ENCODE results near the gene PHOX2A. TPM values are rescaled to one million over a fixed set of nuclear protein-coding genes. Genes with fewer than 3 reads are reported as not detected.
A peak's percentile ranks its signal among the peaks of the same experiment; 100 is the strongest.

The PHOX2A gene
- total RNA-seq, 3 donors from 2014 or later (not counting 1 experiment from before 2014, with no cell fraction given): not detected

DNA sequence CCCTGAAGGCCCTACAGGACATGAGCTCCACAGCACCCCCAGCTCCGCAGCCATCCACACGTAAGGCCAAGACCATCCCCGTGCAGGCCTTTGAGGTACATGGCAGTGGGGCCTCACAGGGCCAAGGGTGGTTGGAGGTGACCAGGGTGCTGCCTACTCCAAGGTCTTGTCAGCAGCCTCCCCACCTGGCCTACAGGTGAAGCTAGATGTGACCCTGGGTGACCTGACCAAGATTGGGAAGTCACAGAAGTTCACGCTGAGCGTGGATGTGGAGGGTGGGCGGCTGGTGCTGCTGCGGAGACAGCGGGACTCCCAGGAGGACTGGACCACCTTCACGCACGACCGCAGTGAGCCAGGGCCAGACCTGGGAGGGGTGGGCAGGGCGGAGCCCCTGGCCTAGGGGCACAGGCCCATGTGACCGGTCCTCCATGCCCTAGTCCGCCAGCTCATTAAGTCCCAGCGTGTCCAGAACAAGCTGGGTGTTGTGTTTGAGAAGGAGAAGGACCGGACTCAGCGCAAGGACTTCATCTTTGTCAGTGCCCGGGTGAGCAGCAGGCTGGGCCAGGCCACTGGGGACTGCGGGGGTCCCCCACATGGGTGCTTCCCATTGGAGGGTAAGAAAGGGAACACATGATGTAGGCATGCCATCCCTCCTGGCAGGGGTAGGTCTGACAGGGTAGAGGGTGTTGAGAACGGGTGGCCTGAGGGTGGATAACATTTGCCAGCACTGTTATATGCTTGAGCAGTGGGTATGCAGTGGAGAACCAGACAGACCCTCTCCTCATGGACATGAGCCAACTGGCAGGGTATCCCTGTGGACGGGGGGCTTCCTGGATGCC, 13.8 kb downstream of the PHOX2A start:
- no peaks in the 10 kb centered on the region for H3K36me3 Mint-ChIP-seq
- intact Hi-C loops (cut with micrococcal nuclease): no loop called here

DNA sequence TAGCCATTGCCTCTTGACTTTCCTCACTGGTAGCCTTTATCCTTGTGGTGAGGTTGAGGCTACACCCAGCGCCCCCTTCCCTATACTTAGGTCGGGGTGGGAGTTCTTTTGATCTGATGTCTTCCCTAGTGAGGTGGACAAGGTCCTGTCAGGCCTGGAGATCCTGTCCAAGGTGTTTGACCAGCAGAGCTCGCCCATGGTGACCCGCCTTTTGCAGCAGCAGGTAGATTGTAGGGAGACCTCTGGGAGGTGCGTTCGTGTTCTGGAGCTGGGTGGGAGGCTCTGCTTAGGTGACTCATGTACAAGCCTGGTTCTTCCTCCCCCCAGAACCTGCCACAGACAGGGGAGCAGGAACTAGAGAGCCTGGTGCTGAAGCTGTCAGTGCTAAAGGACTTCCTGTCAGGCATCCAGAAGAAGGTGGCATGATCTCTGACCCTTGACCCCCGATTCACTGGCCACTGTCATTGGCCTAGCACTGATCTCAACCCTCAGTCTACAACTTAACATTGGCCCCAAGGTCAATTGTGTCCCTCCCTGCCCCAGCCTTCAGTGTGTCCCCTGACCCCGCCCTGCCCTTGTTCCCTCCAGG, 14.5 kb downstream of the PHOX2A start:
- 95% methylated on average over 8 of the region's 8 CpGs for WGBS (ENCODE audit: insufficient coverage)
- no peak for DNase-seq
- ATAC-seq: no peak
- peaks cover 13 to 41% of the 10 kb centered on the region in 2 donors for H3K4me1 Mint-ChIP-seq
- H3K27me3 Mint-ChIP-seq (ENCODE audit: low read depth in 2 of 2): no peaks in the 10 kb centered on the region
- Histone ChIP-seq H3K4me1 (ENCODE audit: control insufficient read depth, insufficient read depth, low read length) (peaks cover 19% of the 10 kb centered on the region), H3K4me3 (ENCODE audit: low read length) (no peak overlapping the region), H3K27ac (ENCODE audit: low read length) (no peak overlapping the region), H3K9me3 (ENCODE audit: control insufficient read depth, insufficient read depth, low read length) (no peaks in the 10 kb centered on the region), H3K36me3 (ENCODE audit: control insufficient read depth, insufficient read depth, low read length) (peaks cover 53% of the 10 kb centered on the region), H3K27me3 (ENCODE audit: control insufficient read depth, insufficient read depth, low read length) (no peaks in the 10 kb centered on the region)
- no peaks in the 10 kb centered on the region for H3K36me3 Mint-ChIP-seq
- no peak overlapping the region for H3K4me3 Mint-ChIP-seq
- H3K27ac Mint-ChIP-seq: peak overlapping the region in 1 of 2 donors; percentile 48
- no peaks in the 10 kb centered on the region for H3K9me3 Mint-ChIP-seq
- intact Hi-C loops (cut with micrococcal nuclease): no loop called here
- TF ChIP-seq, protein P1, sequence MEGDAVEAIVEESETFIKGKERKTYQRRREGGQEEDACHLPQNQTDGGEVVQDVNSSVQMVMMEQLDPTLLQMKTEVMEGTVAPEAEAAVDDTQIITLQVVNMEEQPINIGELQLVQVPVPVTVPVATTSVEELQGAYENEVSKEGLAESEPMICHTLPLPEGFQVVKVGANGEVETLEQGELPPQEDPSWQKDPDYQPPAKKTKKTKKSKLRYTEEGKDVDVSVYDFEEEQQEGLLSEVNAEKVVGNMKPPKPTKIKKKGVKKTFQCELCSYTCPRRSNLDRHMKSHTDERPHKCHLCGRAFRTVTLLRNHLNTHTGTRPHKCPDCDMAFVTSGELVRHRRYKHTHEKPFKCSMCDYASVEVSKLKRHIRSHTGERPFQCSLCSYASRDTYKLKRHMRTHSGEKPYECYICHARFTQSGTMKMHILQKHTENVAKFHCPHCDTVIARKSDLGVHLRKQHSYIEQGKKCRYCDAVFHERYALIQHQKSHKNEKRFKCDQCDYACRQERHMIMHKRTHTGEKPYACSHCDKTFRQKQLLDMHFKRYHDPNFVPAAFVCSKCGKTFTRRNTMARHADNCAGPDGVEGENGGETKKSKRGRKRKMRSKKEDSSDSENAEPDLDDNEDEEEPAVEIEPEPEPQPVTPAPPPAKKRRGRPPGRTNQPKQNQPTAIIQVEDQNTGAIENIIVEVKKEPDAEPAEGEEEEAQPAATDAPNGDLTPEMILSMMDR (IDR thresholded peaks at IDR 0.05): no peak

More for the DNA sequence above, 13.8 kb downstream of the PHOX2A start:
- Mint-ChIP-seq H3K4me1 (peaks cover 16 to 45% of the 10 kb centered on the region in 2 donors), H3K9me3 (no peaks in the 10 kb centered on the region), H3K27me3 (ENCODE audit: low read depth in 2 of 2) (no peaks in the 10 kb centered on the region), H3K27ac (no peak overlapping the region), H3K4me3 (no peak overlapping the region)
- WGBS (ENCODE audit: insufficient coverage): 97% methylated on average over 21 of the region's 21 CpGs
- H3K4me3 ChIP-seq (ENCODE audit: low read length): no peak overlapping the region
- H3K27me3 ChIP-seq (ENCODE audit: control insufficient read depth, insufficient read depth, low read length): no peaks in the 10 kb centered on the region
- ATAC-seq: no peak
- peaks cover 18% of the 10 kb centered on the region for H3K4me1 ChIP-seq (ENCODE audit: control insufficient read depth, insufficient read depth, low read length)
- H3K9me3 ChIP-seq (ENCODE audit: control insufficient read depth, insufficient read depth, low read length): no peaks in the 10 kb centered on the region
- H3K27ac ChIP-seq (ENCODE audit: low read length): no peak overlapping the region
- TF ChIP-seq, protein P1 (IDR thresholded peaks at IDR 0.05): no peak
- peaks cover 56% of the 10 kb centered on the region for H3K36me3 ChIP-seq (ENCODE audit: control insufficient read depth, insufficient read depth, low read length)
- no peak for DNase-seq

DNA sequence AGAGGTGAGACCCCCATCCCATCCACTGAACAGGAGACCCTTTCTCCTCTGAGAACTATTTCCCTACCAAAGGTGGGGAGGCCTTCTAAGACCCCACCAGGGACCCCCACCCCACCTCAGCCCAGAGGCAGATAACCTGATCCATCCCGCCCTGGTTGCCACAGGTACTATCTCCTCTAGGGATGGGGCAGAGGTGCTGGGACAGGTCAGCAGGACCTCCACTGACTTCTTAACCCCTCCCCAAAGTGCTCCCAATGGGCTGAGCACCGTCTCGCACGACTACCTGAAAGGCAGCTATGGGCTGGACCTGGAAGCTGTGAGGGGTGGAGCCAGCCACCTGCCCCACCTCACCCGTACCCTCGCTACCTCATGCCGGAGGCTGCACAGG, 15.1 kb downstream of the PHOX2A start:
- ATAC-seq (no peak), DNase-seq (no peak)
- 92% methylated on average over 7 of the region's 7 CpGs for WGBS (ENCODE audit: insufficient coverage)
- no peak overlapping the region for H3K4me3 Mint-ChIP-seq
- peaks cover 8 to 42% of the 10 kb centered on the region in 2 donors for H3K4me1 Mint-ChIP-seq
- Histone ChIP-seq H3K36me3 (ENCODE audit: control insufficient read depth, insufficient read depth, low read length) (peaks cover 48% of the 10 kb centered on the region), H3K27me3 (ENCODE audit: control insufficient read depth, insufficient read depth, low read length) (no peaks in the 10 kb centered on the region), H3K27ac (ENCODE audit: low read length) (no peak overlapping the region), H3K4me1 (ENCODE audit: control insufficient read depth, insufficient read depth, low read length) (peaks cover 25% of the 10 kb centered on the region), H3K4me3 (ENCODE audit: low read length) (no peak overlapping the region), H3K9me3 (ENCODE audit: control insufficient read depth, insufficient read depth, low read length) (no peaks in the 10 kb centered on the region)
- no peaks in the 10 kb centered on the region for H3K27me3 Mint-ChIP-seq (ENCODE audit: low read depth in 2 of 2)
- intact Hi-C loops (cut with micrococcal nuclease): no loop called here
- peak overlapping the region in 1 of 2 donors; percentile 48 for H3K27ac Mint-ChIP-seq
- no peaks in the 10 kb centered on the region for H3K9me3 Mint-ChIP-seq
- TF ChIP-seq, protein P1 (IDR thresholded peaks at IDR 0.05): no peak
- H3K36me3 Mint-ChIP-seq: no peaks in the 10 kb centered on the region

Data from natural killer cell (primary cell).